B cell (primary cell): Measurements from ENCODE around the gene ESPL1. TPM values are rescaled to one million over a fixed set of nuclear protein-coding genes. Genes with fewer than 3 reads are reported as not detected.

Experiments
- ATAC-seq: fragments of 200-7000 bp; cut with Tn5 transposase; one replicate; pipeline ENCODE4 v1.10.0; 2021; ENCODE audit warnings: low read depth, mild to moderate bottlenecking, moderate number of reproducible peaks, moderate library complexity
- CTCF ChIA-PET: fragments of 350-600 bp; sonication (Branson Sonifier 250); formaldehyde crosslinking; loops from one replicate; lab custom pipeline; 2021; ENCODE audit warnings: antibody characterized with exemption, inconsistent platforms; lab: Charles Lee
- POLR2A ChIA-PET: fragments of 350-600 bp; sonication (Branson Sonifier 250); formaldehyde crosslinking; loops from one replicate; lab custom pipeline; 2021; ENCODE audit warnings: antibody characterized with exemption; lab: Charles Lee
- DNase-seq: peaks from one replicate; pipeline ENCODE4 v3.0.0; 2013
- H2AFZ ChIP-seq: 2 replicates; pipeline ENCODE4 v1.6.1; 2012; ENCODE audit warnings: mild to moderate bottlenecking, low read depth, low read length; ENCODE audit not compliant: insufficient read depth, poor library complexity, severe bottlenecking
- H3K27ac ChIP-seq, 2 donors: 1 replicate in 1 of 2; 2 replicates in 1 of 2; pipeline ENCODE4 v1.5.1; 2012 to 2013; ENCODE audit warnings: low read length in 2 of 2, mild to moderate bottlenecking in 2 of 2, moderate library complexity in 1 of 2
- H3K27me3 ChIP-seq, 4 experiments: fragments of 200-600 bp in 1 of 4; sonication (generic) in 1 of 4; replicated peaks in 1 of 4; 1 replicate in 2 of 4; 2 replicates in 2 of 4; pipeline versions ENCODE4 v1.6.1 to v1.7.0; 2013 to 2016; ENCODE audit warnings: low read length in 3 of 4, mild to moderate bottlenecking in 2 of 4, mixed read lengths in 1 of 4, moderate library complexity in 1 of 4; ENCODE audit not compliant: insufficient read depth in 4 of 4, control insufficient read depth in 3 of 4; ENCODE audit errors: control extremely low read depth in 1 of 4
- H3K36me3 ChIP-seq, 2 experiments: replicated peaks in 1 of 2; 1 replicate in 1 of 2; 2 replicates in 1 of 2; pipeline versions ENCODE4 v1.6.1 to v1.7.1; 2013; ENCODE audit warnings: low read length in 1 of 2; ENCODE audit not compliant: insufficient read depth in 2 of 2, control insufficient read depth in 1 of 2; ENCODE audit errors: control extremely low read depth in 1 of 2, extremely low read depth in 1 of 2
- H3K4me1 ChIP-seq, 2 donors: fragments of 200-600 bp in 1 of 2; sonication (generic) in 1 of 2; 1 replicate in 1 of 2; 2 replicates in 1 of 2; pipeline versions ENCODE4 v1.5.1 to v1.6.1; 2013 to 2017; ENCODE audit warnings: low read length in 2 of 2; ENCODE audit not compliant: control insufficient read depth in 2 of 2, insufficient read depth in 2 of 2
- H3K4me2 ChIP-seq: replicated peaks from 2 replicates; pipeline ENCODE3; 2012; ENCODE audit warnings: mild to moderate bottlenecking, low read depth, low read length; ENCODE audit not compliant: poor library complexity, severe bottlenecking
- H3K4me3 ChIP-seq, 5 experiments: fragments of 200-600 bp in 1 of 5; sonication (generic) in 1 of 5; 1 replicate in 3 of 5; 2 replicates in 2 of 5; pipeline versions ENCODE4 v1.5.1 to v1.7.0; 2011 to 2016; ENCODE audit warnings: low read length in 4 of 5, mild to moderate bottlenecking in 4 of 5, low read depth in 2 of 5, control low read depth in 1 of 5, moderate library complexity in 1 of 5; ENCODE audit not compliant: insufficient read depth in 1 of 5; ENCODE audit errors: control extremely low read depth in 1 of 5, extremely low read depth in 1 of 5
- H3K79me2 ChIP-seq: fragments of 200-600 bp; sonication (generic); one replicate; pipeline ENCODE4 v1.6.0; 2016; ENCODE audit warnings: low read length; ENCODE audit not compliant: control insufficient read depth, insufficient read depth
- H3K9ac ChIP-seq: fragments of 200-600 bp; sonication (generic); 2 replicates; pipeline ENCODE4 v1.6.1; 2017; ENCODE audit warnings: mild to moderate bottlenecking, low read length, moderate library complexity
- H3K9me3 ChIP-seq, 3 donors: one replicate each; pipeline versions ENCODE4 v1.6.1 to v1.7.1; 2013; ENCODE audit warnings: low read length in 2 of 3; ENCODE audit not compliant: control insufficient read depth in 2 of 3, insufficient read depth in 1 of 3; ENCODE audit errors: control extremely low read depth in 1 of 3
- H4K20me1 ChIP-seq: 2 replicates; pipeline ENCODE4 v1.6.0; 2012; ENCODE audit warnings: mild to moderate bottlenecking, low read length; ENCODE audit not compliant: insufficient read depth, control insufficient read depth, poor library complexity, severe bottlenecking
- H3K27ac Mint-ChIP-seq: one replicate; pipeline ENCODE4 v1.8.0; 2021; ENCODE audit warnings: mixed read lengths
- H3K27me3 Mint-ChIP-seq: one replicate; pipeline ENCODE4 v1.8.0; 2021; ENCODE audit warnings: mixed read lengths
- H3K4me1 Mint-ChIP-seq: one replicate; pipeline ENCODE4 v1.8.0; 2021; ENCODE audit warnings: mixed read lengths
- H3K4me3 Mint-ChIP-seq: one replicate; pipeline ENCODE4 v1.8.0; 2021; ENCODE audit warnings: mixed read lengths
- H3K9me3 Mint-ChIP-seq: one replicate; pipeline ENCODE4 v1.8.0; 2022; ENCODE audit warnings: mixed read lengths; ENCODE audit not compliant: insufficient read depth
- EZH2 ChIP-seq: IDR thresholded peaks from 2 replicates; pipeline ENCODE4 v1.6.1; 2012; ENCODE audit warnings: borderline replicate concordance, low read depth, mild to moderate bottlenecking, moderate library complexity, low read length; ENCODE audit not compliant: insufficient read depth, poor library complexity, severe bottlenecking
- whole genome bisulfite sequencing: methylation state at CpG from one replicate; pipeline ENCODE4 v1.1.5; 2013; ENCODE audit warnings: missing lambda C conversion rate; ENCODE audit not compliant: insufficient coverage; 5-methylcytosine and 5-hydroxymethylcytosine counted together
- intact Hi-C: fragments of 100-400 bp; cut with micrococcal nuclease; formaldehyde crosslinking; loops from one replicate; pipeline ENCODE4 v1.10.0; 2022
- polyA plus RNA-seq: library from polyadenylated mRNA; depleted of rRNA; stranded (reverse); fragments of >200 nt; gene quantifications from 2 replicates; pipeline ENCODE4 v1.2.3, GENCODE V29; 2012
- total RNA-seq, 2 donors: library from RNA; stranded (reverse); fragments of 120-200 nt in 1 of 2; gene quantifications; 1 replicate in 1 of 2; 2 replicates in 1 of 2; pipeline versions ENCODE4 v1.2.3 to v1.2.4, GENCODE V29; 2013 to 2022
- TF ChIP-seq, protein P1 (sequence below): fragments of 200-600 bp; IDR thresholded peaks from one replicate; pipeline ENCODE4 v1.8.0; 2022; ENCODE audit warnings: antibody characterized with exemption, mild to moderate bottlenecking

ESPL1 gene
- total and polyA plus RNA-seq, 2 donors (not counting 1 experiment from before 2014, with no cell fraction given), result 0.88 to 2.4 TPM

DNA sequence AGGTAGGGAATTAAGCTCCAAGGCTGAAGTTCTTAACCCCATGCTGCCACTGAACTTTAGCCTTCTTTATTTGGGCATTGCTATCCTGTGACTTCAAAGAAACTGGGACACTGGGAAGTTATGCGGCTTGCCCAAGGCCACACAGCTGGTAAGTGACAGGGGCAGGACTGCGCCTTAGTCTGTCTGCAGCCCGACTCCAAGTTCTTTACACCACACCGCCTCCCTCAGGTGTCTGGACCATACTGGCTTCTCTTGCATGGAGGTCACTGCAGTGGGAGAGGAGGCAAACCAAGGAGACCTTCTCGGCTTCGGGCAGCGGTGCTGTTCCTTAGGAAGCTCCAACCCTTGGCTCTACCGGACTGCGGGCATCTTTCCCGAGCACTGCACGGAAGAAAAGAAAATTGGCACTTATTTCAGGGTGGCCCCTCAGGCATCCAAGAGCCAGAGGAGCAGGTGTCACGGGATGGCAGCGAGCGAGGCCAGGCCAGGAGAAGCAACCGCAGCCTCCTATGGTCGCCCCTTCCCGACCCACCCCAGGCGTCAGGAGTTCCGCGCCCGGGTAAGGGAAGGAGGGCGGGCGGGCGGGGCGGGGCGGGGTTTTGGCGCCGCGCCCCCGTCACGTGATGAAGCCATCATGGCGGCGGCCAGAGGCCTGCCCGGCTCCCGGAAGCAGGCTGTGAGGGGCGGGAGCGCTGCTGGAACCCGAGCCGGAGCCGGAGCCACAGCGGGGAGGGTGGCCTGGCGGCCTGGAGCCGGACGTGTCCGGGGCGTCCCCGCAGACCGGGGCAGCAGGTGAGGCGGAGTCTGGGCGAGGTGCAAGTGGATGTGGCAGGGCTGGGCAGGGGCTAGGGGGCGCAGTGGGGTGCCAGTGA, 16.4 kb upstream of the ESPL1 start:
- H3K27me3 ChIP-seq, result no peaks in the 10 kb centered on the region
- H3K9me3 ChIP-seq, result no peaks in the 10 kb centered on the region
- Mint-ChIP-seq H3K4me3 (peak overlapping the region; percentile 99), H3K4me1 (peaks cover 49% of the 10 kb centered on the region), H3K27me3 (no peaks in the 10 kb centered on the region), H3K27ac (peak overlapping the region; percentile 96), H3K9me3 (no peaks in the 10 kb centered on the region)
- peaks cover 44 to 52% of the 10 kb centered on the region in 2 donors for H3K4me1 ChIP-seq
- peaks cover 40% of the 10 kb centered on the region for H3K79me2 ChIP-seq
- peak overlapping the region; percentile 59 to 92 for H3K27ac ChIP-seq
- intact Hi-C loops, result loop anchor here (1.0 kb wide), 4 partner anchors 17 to 70 kb away; partner anchors contain the start of genes AAAS, ESPL1 and PFDN5
- H3K9ac ChIP-seq, result peak overlapping the region; percentile 97
- under 1% methylated on average over 32 of the region's 51 CpGs for WGBS
- H3K4me2 ChIP-seq, result peak overlapping the region; percentile 97
- H3K4me3 ChIP-seq, result peak overlapping the region; percentile 56 to 95 (median 88)
- TF ChIP-seq, protein P1, sequence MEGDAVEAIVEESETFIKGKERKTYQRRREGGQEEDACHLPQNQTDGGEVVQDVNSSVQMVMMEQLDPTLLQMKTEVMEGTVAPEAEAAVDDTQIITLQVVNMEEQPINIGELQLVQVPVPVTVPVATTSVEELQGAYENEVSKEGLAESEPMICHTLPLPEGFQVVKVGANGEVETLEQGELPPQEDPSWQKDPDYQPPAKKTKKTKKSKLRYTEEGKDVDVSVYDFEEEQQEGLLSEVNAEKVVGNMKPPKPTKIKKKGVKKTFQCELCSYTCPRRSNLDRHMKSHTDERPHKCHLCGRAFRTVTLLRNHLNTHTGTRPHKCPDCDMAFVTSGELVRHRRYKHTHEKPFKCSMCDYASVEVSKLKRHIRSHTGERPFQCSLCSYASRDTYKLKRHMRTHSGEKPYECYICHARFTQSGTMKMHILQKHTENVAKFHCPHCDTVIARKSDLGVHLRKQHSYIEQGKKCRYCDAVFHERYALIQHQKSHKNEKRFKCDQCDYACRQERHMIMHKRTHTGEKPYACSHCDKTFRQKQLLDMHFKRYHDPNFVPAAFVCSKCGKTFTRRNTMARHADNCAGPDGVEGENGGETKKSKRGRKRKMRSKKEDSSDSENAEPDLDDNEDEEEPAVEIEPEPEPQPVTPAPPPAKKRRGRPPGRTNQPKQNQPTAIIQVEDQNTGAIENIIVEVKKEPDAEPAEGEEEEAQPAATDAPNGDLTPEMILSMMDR, result peak; percentile 42
- no peak for TF ChIP-seq EZH2
- peaks cover 10% of the 10 kb centered on the region for H4K20me1 ChIP-seq
- peak; percentile 81 for ATAC-seq
- peak overlapping the region; percentile 96 for H2AFZ ChIP-seq
- peak; percentile 85 for DNase-seq
- ChIA-PET POLR2A (interaction anchor here (1.0 to 2.2 kb wide), 3 partner anchors 16 to 71 kb away, joined by 3 to 7 read pairs (median 5); partner anchors contain the start of genes CSAD and ESPL1), CTCF (interaction anchor here (0.6 to 6.4 kb wide), 18 partner anchors 14 to 100 kb away, joined by 3 to 84 read pairs (median 6); partner anchors contain the start of genes CSAD, ESPL1 and ZNF740)
- H3K36me3 ChIP-seq, result peaks cover 0 to 19% of the 10 kb centered on the region in 2 experiments
